ENCODE data around the gene PIH1D1. TPM values are rescaled to one million over a fixed set of nuclear protein-coding genes. Genes with fewer than 3 reads are reported as not detected.

The PIH1D1 gene
- total RNA-seq, 2 donors from 2014 or later = 80.8 to 103 TPM

DNA sequence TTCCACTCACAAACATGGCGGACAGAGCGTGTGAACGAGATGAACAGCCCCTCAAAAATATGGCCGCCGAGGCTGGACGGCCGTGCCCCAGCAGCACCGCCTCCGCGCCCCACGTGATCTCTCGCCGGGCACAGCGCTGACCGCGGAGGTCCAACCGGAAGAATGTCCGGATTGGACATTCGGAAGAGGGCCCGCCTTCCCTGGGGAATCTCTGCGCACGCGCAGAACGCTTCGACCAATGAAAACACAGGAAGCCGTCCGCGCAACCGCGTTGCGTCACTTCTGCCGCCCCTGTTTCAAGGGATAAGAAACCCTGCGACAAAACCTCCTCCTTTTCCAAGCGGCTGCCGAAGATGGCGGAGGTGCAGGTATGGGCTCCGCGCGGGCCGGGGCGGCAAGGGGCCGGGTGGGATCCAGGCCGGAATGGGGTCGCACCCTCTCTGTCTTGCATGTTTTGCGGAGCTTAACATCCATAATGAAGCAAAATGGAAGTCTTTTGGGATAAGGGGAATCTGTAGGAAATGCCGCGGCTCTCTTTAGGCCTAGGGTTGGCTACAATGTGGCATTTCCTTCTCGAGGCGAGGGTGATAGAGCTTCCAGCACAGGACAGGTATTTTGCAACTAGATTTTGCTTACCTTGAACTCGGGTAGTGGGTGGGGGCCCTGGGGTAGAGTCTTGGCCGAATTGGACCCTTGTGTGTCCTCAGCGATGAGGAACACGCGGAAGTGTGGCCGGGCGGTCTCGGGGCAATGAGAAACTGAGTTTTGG lies 35.8 kb upstream of the PIH1D1 start, which contains the start of gene RPL13A:
Gene RPL13A, plus strand, starts transcription at position 332 of the 769 bp plus-strand sequence. Its CDS starts 22 bp downstream, at position 354.
- no peaks in the 10 kb centered on the region for H3K9me3 ChIP-seq
- H3K27me3 ChIP-seq = no peaks in the 10 kb centered on the region
- H3K27ac ChIP-seq = peak within 1 kb of the TSS; percentile 87
- DNase-seq = peak; percentile 100
- H3K9ac ChIP-seq (ENCODE audit: low read depth in 2 of 2, low read length in 2 of 2) = peak within 1 kb of the TSS; percentile 96 to 98
- peaks cover 26% of the 10 kb centered on the region for H3K36me3 ChIP-seq
- H3K4me3 ChIP-seq = peak within 1 kb of the TSS; percentile 88
- intact Hi-C loops (cut with DNase I) = no loop called here
- TF ChIP-seq, protein P1, sequence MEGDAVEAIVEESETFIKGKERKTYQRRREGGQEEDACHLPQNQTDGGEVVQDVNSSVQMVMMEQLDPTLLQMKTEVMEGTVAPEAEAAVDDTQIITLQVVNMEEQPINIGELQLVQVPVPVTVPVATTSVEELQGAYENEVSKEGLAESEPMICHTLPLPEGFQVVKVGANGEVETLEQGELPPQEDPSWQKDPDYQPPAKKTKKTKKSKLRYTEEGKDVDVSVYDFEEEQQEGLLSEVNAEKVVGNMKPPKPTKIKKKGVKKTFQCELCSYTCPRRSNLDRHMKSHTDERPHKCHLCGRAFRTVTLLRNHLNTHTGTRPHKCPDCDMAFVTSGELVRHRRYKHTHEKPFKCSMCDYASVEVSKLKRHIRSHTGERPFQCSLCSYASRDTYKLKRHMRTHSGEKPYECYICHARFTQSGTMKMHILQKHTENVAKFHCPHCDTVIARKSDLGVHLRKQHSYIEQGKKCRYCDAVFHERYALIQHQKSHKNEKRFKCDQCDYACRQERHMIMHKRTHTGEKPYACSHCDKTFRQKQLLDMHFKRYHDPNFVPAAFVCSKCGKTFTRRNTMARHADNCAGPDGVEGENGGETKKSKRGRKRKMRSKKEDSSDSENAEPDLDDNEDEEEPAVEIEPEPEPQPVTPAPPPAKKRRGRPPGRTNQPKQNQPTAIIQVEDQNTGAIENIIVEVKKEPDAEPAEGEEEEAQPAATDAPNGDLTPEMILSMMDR (IDR thresholded peaks at IDR 0.05) = no peak
- H3K4me1 ChIP-seq = peaks cover 6% of the 10 kb centered on the region

DNA sequence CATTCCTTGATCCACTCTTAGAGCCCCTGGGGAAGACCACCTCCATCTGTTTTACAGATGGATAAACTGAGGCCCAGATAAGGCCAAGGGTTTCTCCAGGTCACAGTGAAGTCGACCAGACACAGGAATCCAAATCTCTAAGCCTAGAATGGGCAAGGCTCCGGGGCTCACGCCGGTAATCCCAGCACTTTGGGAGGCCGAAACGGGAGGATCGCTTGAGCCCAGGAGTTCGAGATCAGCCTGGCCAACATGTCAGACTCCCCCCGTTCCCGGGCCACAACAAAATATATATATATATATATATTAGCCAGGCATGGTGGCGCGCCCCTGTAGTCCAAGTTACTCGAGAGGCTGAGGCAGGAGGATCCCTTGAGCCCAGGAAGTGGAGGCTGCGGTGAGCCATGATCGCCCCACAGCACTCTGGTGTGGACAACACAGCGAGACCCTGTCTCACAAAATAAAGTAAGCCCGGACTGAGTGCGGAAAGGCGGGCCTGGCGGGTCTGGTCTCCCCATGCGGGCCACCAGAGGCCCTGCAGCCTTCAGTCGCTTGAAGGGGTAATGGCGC lies 35.2 kb upstream of the PIH1D1 start:
- Histone ChIP-seq H3K9me3 (no peaks in the 10 kb centered on the region), H3K27ac (peak overlapping the region; percentile 39), H3K9ac (ENCODE audit: low read depth in 2 of 2, low read length in 2 of 2) (no peak overlapping the region), H3K4me1 (peaks cover 6% of the 10 kb centered on the region), H3K36me3 (peaks cover 20% of the 10 kb centered on the region), H3K4me3 (peak overlapping the region; percentile 2), H3K27me3 (no peaks in the 10 kb centered on the region)
- DNase-seq = no peak
- TF ChIP-seq, protein P1 (IDR thresholded peaks at IDR 0.05) = no peak
- intact Hi-C loops (cut with DNase I) = no loop called here

DNA sequence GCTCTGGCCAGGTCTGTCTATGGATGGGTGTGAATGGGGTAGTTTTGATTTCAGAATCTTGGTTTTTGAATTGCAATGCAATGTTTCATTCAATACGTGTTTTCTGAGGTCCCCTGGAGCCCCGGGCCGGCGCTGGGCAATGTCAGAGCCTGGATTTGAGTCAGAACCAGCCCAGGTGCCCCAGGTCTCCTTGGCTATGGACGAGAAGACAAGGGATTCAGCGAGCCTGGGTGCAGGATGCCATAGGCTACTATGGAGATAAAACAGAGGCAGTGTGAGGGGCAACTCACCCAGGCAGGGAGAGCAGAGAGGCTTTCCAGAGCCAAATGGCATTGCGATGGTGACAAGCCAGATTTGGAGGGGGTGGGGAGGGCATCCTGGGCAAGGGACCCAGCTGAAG lies 34.6 kb upstream of the PIH1D1 start:
- Histone ChIP-seq H3K4me1 (peaks cover 6% of the 10 kb centered on the region), H3K36me3 (peaks cover 16% of the 10 kb centered on the region), H3K27ac (no peak overlapping the region), H3K4me3 (no peak overlapping the region), H3K9ac (ENCODE audit: low read depth in 2 of 2, low read length in 2 of 2) (no peak overlapping the region), H3K27me3 (no peaks in the 10 kb centered on the region), H3K9me3 (no peaks in the 10 kb centered on the region)
- no peak for DNase-seq
- TF ChIP-seq, protein P1 (IDR thresholded peaks at IDR 0.05) = no peak
- intact Hi-C loops (cut with DNase I) = no loop called here

DNA sequence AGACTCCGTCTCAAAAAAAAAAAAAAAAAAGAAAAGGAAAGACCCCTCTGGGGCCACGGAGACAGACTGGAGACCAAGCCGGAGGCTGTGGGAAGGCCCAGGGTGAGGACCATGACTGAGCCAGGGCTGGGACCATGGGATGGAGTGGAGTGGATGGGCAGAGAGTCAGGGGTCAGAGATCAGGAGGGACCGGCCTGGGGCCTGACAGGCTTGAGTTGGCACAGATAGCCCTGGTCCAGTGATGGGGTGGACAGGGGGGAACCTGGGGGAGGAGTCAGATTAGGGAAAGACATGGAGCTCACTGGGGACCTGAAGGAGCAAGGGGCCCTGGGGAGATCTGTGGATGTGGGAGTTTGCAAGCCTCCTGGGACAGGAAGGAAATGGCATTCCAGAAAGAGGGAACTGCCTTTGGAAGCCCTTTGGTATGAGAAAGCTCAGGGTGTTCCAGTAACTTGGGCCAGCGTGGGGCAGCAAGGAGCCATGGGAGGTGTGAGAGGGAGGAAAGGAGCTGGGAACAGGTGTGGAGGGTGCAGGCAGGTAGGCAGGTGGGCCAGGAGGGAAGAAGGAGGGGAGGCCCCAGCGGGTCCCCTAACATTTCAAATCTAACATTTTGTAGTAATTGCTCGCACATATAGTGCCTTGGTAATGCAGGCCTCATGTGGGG lies 29.5 kb upstream of the PIH1D1 start:
- Histone ChIP-seq H3K9me3 (no peaks in the 10 kb centered on the region), H3K9ac (ENCODE audit: low read depth in 2 of 2, low read length in 2 of 2) (no peak overlapping the region), H3K4me1 (no peaks in the 10 kb centered on the region), H3K27ac (no peak overlapping the region), H3K36me3 (no peaks in the 10 kb centered on the region), H3K4me3 (no peak overlapping the region), H3K27me3 (no peaks in the 10 kb centered on the region)
- TF ChIP-seq, protein P1 (IDR thresholded peaks at IDR 0.05) = no peak
- intact Hi-C loops (cut with DNase I) = no loop called here
- DNase-seq = no peak

DNA sequence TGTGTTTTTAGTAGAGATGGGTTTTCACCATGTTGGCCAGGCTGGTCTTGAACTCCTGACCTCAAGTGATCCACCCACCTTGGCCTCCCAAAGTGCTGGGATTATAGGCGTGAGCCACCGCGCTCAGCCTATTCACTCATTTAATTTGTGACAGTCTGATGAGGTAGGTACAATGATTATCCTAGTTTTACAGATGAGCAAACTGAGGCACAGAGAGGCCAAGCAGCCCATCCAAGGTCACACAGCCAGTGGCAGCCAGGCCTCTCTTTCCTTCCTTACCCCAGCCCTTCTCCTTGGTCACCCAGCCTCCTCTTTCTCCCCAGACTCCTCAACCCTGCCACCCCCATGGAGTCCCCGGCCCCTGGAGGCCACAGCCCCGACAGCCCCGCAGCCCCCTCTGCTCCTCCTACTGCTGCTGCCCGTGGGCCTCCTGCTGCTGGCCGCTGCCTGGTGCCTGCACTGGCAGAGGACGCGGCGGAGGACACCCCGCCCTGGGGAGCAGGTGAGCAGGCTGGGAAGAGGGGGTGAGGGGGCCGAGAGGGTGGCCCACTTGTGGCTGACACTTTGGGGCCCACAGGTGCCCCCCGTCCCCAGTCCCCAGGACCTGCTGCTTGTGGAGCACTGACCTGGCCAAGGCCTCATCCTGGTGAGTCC lies 28.5 kb upstream of the PIH1D1 start:
- H3K4me1 ChIP-seq = no peaks in the 10 kb centered on the region
- H3K27me3 ChIP-seq = no peaks in the 10 kb centered on the region
- TF ChIP-seq, protein P1 (IDR thresholded peaks at IDR 0.05) = no peak
- DNase-seq = no peak
- no peaks in the 10 kb centered on the region for H3K9me3 ChIP-seq
- intact Hi-C loops (cut with DNase I) = no loop called here
- H3K27ac ChIP-seq = no peak overlapping the region
- no peaks in the 10 kb centered on the region for H3K36me3 ChIP-seq
- H3K9ac ChIP-seq (ENCODE audit: low read depth in 2 of 2, low read length in 2 of 2) = no peak overlapping the region
- H3K4me3 ChIP-seq = no peak overlapping the region

Data from colonic mucosa (tissue), 4 donors.